CD4-positive, alpha-beta T cell (primary cell): ENCODE data around the gene TREX2. TPM values are rescaled to one million over a fixed set of nuclear protein-coding genes. Genes with fewer than 3 reads are reported as not detected.

ENCODE experiments used
- ATAC-seq: fragments of 200-7000 bp; cut with Tn5 transposase; one replicate; pipeline ENCODE4 v1.10.0; 2022; ENCODE audit warnings: mild to moderate bottlenecking; ENCODE audit not compliant: poor library complexity
- CTCF ChIA-PET: fragments of 350-600 bp; sonication (Branson Sonifier 250); formaldehyde crosslinking; loops from one replicate; lab custom pipeline; 2021; ENCODE audit warnings: antibody characterized with exemption, inconsistent platforms; lab: Charles Lee
- POLR2A ChIA-PET: fragments of 350-600 bp; sonication (Branson Sonifier 250); formaldehyde crosslinking; loops from one replicate; lab custom pipeline; 2021; ENCODE audit warnings: antibody characterized with exemption, inconsistent platforms; lab: Charles Lee
- DNase-seq, 14 experiments: peaks; one replicate each; pipeline ENCODE4 v3.0.0-alpha.2; 2013 to 2020; ENCODE audit warnings: mixed read lengths in 2 of 14
- H3K27ac ChIP-seq, 2 donors: one replicate each; pipeline versions ENCODE4 v1.5.1 to v1.7.0; 2013; ENCODE audit warnings: low read length in 2 of 2, low read depth in 1 of 2, mild to moderate bottlenecking in 1 of 2
- H3K27me3 ChIP-seq, 2 experiments: 1 replicate in 1 of 2; 2 replicates in 1 of 2; pipeline versions ENCODE4 v1.6.1 to v1.7.0; 2013; ENCODE audit warnings: low read length in 2 of 2, control low read depth in 1 of 2, mild to moderate bottlenecking in 1 of 2, moderate library complexity in 1 of 2; ENCODE audit not compliant: insufficient read depth in 2 of 2, control insufficient read depth in 1 of 2
- H3K36me3 ChIP-seq: one replicate; pipeline ENCODE4 v1.6.1; 2013; ENCODE audit warnings: low read length, control low read depth; ENCODE audit not compliant: insufficient read depth
- H3K4me1 ChIP-seq: one replicate; pipeline ENCODE4 v1.6.1; 2013; ENCODE audit warnings: low read length, control low read depth; ENCODE audit not compliant: insufficient read depth
- H3K4me3 ChIP-seq: one replicate; pipeline ENCODE4 v1.5.1; 2013; ENCODE audit warnings: mild to moderate bottlenecking, low read length, moderate library complexity
- H3K9me3 ChIP-seq, 2 experiments: 1 replicate in 1 of 2; 2 replicates in 1 of 2; pipeline versions ENCODE4 v1.6.1 to v1.7.0; 2013; ENCODE audit warnings: low read length in 2 of 2, mild to moderate bottlenecking in 2 of 2, control low read depth in 1 of 2, moderate library complexity in 1 of 2; ENCODE audit not compliant: control insufficient read depth in 1 of 2, insufficient read depth in 1 of 2
- H3K27ac Mint-ChIP-seq: one replicate; pipeline ENCODE4 v1.8.0; 2020; ENCODE audit warnings: mixed read lengths
- H3K27me3 Mint-ChIP-seq: one replicate; pipeline ENCODE4 v1.8.0; 2021; ENCODE audit warnings: mixed read lengths
- H3K36me3 Mint-ChIP-seq: one replicate; pipeline ENCODE4 v1.8.0; 2021; ENCODE audit warnings: low read depth, mixed read lengths
- H3K4me1 Mint-ChIP-seq: one replicate; pipeline ENCODE4 v1.8.0; 2021; ENCODE audit warnings: low read depth, mixed read lengths
- H3K4me3 Mint-ChIP-seq: one replicate; pipeline ENCODE4 v1.8.0; 2020; ENCODE audit warnings: mild to moderate bottlenecking, mixed read lengths
- H3K9me3 Mint-ChIP-seq: one replicate; pipeline ENCODE4 v1.8.0; 2020; ENCODE audit warnings: mixed read lengths
- intact Hi-C, 2 experiments: fragments of 100-400 bp; cut with DNase I in 1 of 2; cut with micrococcal nuclease in 1 of 2; formaldehyde crosslinking; loops; one replicate each; pipeline versions ENCODE4 v1.15.1 to v1.9.0; 2023 to 2025; cut with DNase I, micrococcal nuclease
- total RNA-seq, 174 experiments: library from RNA in 2 of 174; stranded (reverse) in 2 of 174; gene quantifications; one replicate each; pipeline ENCODE4 v1.2.3 and lab custom pipeline; 2021 to 2026
- TF ChIP-seq, protein P1 (sequence below): fragments of 200-600 bp; IDR thresholded peaks from one replicate; pipeline ENCODE4 v1.8.0; 2022; ENCODE audit warnings: antibody characterized with exemption, mild to moderate bottlenecking

The TREX2 gene
- total RNA-seq, 2 experiments from 2014 or later, result 1.1 to 1.4 TPM

DNA sequence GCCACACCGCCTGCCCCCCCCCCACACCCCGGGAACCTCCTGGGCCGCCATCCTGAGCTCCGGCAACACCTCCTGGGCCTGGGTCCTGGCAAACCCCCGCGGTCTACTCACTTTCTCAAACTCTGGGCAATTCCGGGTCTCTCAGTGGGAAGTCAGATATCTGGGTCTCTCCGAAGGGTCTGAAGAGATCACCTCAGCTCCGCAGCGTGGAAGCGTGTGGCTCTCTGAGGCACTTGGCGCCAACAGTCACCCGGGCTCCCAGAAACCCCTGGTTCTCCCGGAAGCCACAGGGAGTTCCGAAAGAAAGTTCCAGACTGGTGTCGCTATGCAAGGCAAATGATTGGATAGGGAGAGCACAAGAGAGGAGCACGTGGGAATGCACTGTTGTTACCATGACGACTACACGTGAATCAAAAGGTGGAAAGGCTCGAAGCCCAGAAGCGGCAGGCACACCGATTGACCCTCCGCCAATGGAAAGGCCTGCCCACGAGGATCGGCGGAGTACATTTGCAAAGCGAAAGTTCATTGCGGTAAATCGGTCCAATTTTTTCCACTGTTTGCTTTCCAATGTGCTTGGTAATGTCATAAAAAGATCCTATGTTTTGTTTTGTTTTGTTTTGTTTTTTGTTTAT, 44.6 kb downstream of the TREX2 start, which contains the start of gene PNMA6E:
Gene PNMA6E, minus strand, starts transcription at position 218 of the 632 bp plus-strand sequence. CDS start 2,501 bp downstream, outside the sequence.
- Histone ChIP-seq H3K4me3 (no peak within 1 kb of the TSS), H3K4me1 (no peaks in the 10 kb centered on the region), H3K9me3 (no peaks in the 10 kb centered on the region), H3K36me3 (no peaks in the 10 kb centered on the region), H3K27ac (no peak within 1 kb of the TSS), H3K27me3 (no peaks in the 10 kb centered on the region)
- TF ChIP-seq, protein P1, sequence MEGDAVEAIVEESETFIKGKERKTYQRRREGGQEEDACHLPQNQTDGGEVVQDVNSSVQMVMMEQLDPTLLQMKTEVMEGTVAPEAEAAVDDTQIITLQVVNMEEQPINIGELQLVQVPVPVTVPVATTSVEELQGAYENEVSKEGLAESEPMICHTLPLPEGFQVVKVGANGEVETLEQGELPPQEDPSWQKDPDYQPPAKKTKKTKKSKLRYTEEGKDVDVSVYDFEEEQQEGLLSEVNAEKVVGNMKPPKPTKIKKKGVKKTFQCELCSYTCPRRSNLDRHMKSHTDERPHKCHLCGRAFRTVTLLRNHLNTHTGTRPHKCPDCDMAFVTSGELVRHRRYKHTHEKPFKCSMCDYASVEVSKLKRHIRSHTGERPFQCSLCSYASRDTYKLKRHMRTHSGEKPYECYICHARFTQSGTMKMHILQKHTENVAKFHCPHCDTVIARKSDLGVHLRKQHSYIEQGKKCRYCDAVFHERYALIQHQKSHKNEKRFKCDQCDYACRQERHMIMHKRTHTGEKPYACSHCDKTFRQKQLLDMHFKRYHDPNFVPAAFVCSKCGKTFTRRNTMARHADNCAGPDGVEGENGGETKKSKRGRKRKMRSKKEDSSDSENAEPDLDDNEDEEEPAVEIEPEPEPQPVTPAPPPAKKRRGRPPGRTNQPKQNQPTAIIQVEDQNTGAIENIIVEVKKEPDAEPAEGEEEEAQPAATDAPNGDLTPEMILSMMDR, result no peak
- Mint-ChIP-seq H3K27me3 (no peaks in the 10 kb centered on the region), H3K4me3 (no peak within 1 kb of the TSS), H3K4me1 (no peaks in the 10 kb centered on the region), H3K9me3 (no peaks in the 10 kb centered on the region), H3K36me3 (no peaks in the 10 kb centered on the region), H3K27ac (no peak within 1 kb of the TSS)
- DNase-seq (no peak), ATAC-seq (no peak)
- CTCF ChIA-PET, result no interaction called here
- POLR2A ChIA-PET, result no interaction called here
- intact Hi-C loops, result no loop called here

DNA sequence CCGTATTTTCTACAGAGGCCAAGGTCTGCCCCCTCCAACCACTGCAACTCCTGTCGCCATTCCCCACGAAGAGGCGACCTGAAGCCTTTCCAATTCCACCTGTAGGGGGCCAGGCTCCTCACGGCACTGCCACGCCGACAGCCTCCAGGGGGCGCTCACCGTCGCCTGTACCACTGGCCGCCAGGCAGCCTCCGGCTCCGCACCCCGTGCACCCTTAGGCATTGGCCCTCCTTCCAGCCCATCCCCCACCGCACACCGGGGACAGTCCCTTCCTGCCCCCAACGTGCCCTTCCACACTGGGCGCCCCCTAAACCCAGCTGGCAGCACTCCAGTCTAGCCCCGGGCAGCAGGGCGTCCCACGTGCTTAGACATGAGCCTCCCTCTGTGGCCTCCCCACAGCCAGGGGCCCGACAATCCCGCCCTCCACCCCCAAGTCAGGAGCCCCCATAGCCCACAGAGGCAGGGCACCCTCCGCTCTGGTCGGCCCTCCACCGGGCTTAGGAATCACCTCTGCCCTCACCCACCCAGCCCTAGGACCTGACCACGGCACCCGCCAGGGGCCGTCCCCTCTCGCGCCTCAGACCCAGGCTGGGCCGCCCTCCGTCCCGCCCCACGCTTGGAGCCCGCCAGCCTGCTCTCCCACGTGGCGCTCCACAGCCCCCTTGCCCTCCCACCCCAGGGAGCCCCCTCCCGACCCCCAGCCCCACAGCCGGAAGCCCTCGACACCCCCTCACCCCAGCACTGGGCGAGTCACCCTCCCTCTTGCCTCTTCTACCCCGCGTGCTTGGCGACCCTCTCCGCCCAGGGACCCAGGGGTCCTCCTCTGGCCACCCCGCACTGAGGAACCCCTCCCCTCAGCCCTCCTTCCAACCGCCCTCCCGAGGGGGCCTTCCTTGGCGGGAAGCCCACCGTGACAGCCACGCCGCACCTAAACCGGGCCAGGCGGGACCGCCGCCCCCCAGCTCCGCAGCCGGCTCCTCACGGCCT, 45.4 kb downstream of the TREX2 start:
- Mint-ChIP-seq H3K27me3 (no peaks in the 10 kb centered on the region), H3K4me1 (no peaks in the 10 kb centered on the region), H3K4me3 (no peak overlapping the region), H3K36me3 (no peaks in the 10 kb centered on the region), H3K27ac (no peak overlapping the region), H3K9me3 (no peaks in the 10 kb centered on the region)
- H3K4me1 ChIP-seq, result peaks cover 7% of the 10 kb centered on the region
- H3K9me3 ChIP-seq, result no peaks in the 10 kb centered on the region
- intact Hi-C loops, result no loop called here
- no peaks in the 10 kb centered on the region for H3K27me3 ChIP-seq
- H3K27ac ChIP-seq, result no peak overlapping the region
- peak; percentile 13 to 74 (median 36) for DNase-seq
- ATAC-seq, result peak; percentile 54
- TF ChIP-seq, protein P1, result peak; percentile 39
- no peaks in the 10 kb centered on the region for H3K36me3 ChIP-seq
- H3K4me3 ChIP-seq, result no peak overlapping the region
- ChIA-PET CTCF (no interaction called here), POLR2A (no interaction called here)

DNA sequence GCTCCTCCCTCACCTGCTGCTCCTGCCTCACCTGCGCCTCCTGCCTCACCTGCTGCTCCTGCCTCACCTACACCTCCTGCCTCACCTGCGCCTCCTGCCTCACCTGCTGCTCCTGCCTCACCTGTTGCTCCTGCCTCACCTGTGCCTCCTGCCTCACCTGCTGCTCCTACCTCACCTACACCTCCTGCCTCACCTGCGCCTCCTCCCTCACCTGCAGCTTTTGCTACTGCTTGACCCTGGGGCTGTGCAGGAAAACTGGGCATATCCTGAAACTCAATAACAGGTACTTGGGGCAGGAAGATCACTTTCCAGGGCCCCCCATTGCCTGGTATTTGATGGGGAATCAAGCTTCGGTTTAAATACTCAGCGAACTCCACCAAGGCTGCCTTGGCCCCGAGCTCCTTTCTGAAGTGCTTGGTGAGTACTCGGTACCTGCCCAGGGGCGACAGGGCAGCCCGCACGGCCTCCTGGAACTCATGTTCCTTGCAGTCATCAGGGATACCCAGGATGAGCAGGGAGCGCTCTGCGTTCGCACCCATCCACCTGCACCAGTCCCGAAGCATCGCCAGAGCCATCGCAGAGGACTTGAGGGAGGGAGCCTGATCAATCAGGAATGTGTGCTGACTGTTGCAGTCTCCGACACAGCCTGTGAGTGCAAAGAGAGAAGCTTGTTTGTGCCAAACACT, 47.4 kb downstream of the TREX2 start:
- ChIA-PET POLR2A (no interaction called here), CTCF (no interaction called here)
- no peaks in the 10 kb centered on the region for H3K36me3 Mint-ChIP-seq
- H3K4me1 ChIP-seq, result peaks cover 7% of the 10 kb centered on the region
- H3K4me1 Mint-ChIP-seq, result no peaks in the 10 kb centered on the region
- H3K36me3 ChIP-seq, result no peaks in the 10 kb centered on the region
- no peaks in the 10 kb centered on the region for H3K27me3 ChIP-seq
- H3K27ac ChIP-seq, result no peak overlapping the region
- no peak overlapping the region for H3K4me3 ChIP-seq
- no peaks in the 10 kb centered on the region for H3K27me3 Mint-ChIP-seq
- intact Hi-C loops, result no loop called here
- TF ChIP-seq, protein P1, result no peak
- no peak overlapping the region for H3K27ac Mint-ChIP-seq
- H3K9me3 ChIP-seq, result no peaks in the 10 kb centered on the region
- ATAC-seq, result no peak
- no peak overlapping the region for H3K4me3 Mint-ChIP-seq
- DNase-seq, result no peak
- no peaks in the 10 kb centered on the region for H3K9me3 Mint-ChIP-seq
